Muscle layer of duodenum (tissue), 2 donors: ENCODE measurements around the gene RHOT2.
A peak's percentile ranks its signal among the peaks of the same experiment; 100 is the strongest.

Experiments
- H3K27ac ChIP-seq: one replicate; pipeline ENCODE4 v1.7.0; 2013; ENCODE audit warnings: mild to moderate bottlenecking, low read length
- H3K27me3 ChIP-seq: one replicate; pipeline ENCODE4 v1.7.0; 2013; ENCODE audit warnings: low read depth, mild to moderate bottlenecking, control low read depth, low read length
- H3K36me3 ChIP-seq, 2 donors: one replicate each; pipeline ENCODE4 v1.7.0; 2013; ENCODE audit warnings: low read length in 2 of 2, control low read depth in 1 of 2, mild to moderate bottlenecking in 1 of 2; ENCODE audit not compliant: insufficient read depth in 2 of 2, control insufficient read depth in 1 of 2
- H3K4me1 ChIP-seq, 2 donors: one replicate each; pipeline ENCODE4 v1.7.0; 2013; ENCODE audit warnings: low read length in 2 of 2, mild to moderate bottlenecking in 2 of 2, control low read depth in 1 of 2, moderate library complexity in 1 of 2; ENCODE audit not compliant: insufficient read depth in 2 of 2, control insufficient read depth in 1 of 2
- H3K4me3 ChIP-seq, 2 donors: one replicate each; pipeline ENCODE4 v1.7.0; 2013; ENCODE audit warnings: low read length in 2 of 2, low read depth in 1 of 2, mild to moderate bottlenecking in 1 of 2
- H3K9me3 ChIP-seq, 2 donors: one replicate each; pipeline ENCODE4 v1.7.0; 2013; ENCODE audit warnings: low read length in 2 of 2, control low read depth in 1 of 2, mild to moderate bottlenecking in 1 of 2; ENCODE audit not compliant: control insufficient read depth in 1 of 2
- donor health status: healthy.

Gene RHOT2

GRCh38 chr16:674968-675883, 7.3 kb downstream of the RHOT2 start, which contains the start of gene RHBDL1:
Gene RHBDL1, plus strand, starts transcription at chr16:675671. Its CDS starts 120 bp downstream, at chr16:675791.
- Histone ChIP-seq H3K4me1 (peaks cover 0 to 17% of the 10 kb centered on the region in 2 donors), H3K4me3 (peak within 1 kb of the TSS in 1 of 2 donors; percentile 52), H3K9me3 (no peaks in the 10 kb centered on the region), H3K27ac (no peak within 1 kb of the TSS), H3K27me3 (no peaks in the 10 kb centered on the region), H3K36me3 (peaks cover 4 to 38% of the 10 kb centered on the region in 2 donors)

GRCh38 chr16:675884-676564, 8.1 kb downstream of the RHOT2 start:
- no peaks in the 10 kb centered on the region for H3K27me3 ChIP-seq
- no peaks in the 10 kb centered on the region for H3K9me3 ChIP-seq
- no peak overlapping the region for H3K4me3 ChIP-seq
- H3K4me1 ChIP-seq: peaks cover 0 to 21% of the 10 kb centered on the region in 2 donors
- peaks cover 4 to 30% of the 10 kb centered on the region in 2 donors for H3K36me3 ChIP-seq
- no peak overlapping the region for H3K27ac ChIP-seq

GRCh38 chr16:676565-676902, 8.6 kb downstream of the RHOT2 start:
- no peak overlapping the region for H3K27ac ChIP-seq
- H3K4me1 ChIP-seq: peaks cover 5 to 26% of the 10 kb centered on the region in 2 donors
- H3K27me3 ChIP-seq: no peaks in the 10 kb centered on the region

GRCh38 chr16:676913-677312, 9.0 kb downstream of the RHOT2 start:
- H3K27me3 ChIP-seq: no peaks in the 10 kb centered on the region
- H3K4me3 ChIP-seq: no peak overlapping the region
- H3K4me1 ChIP-seq: peaks cover 7 to 30% of the 10 kb centered on the region in 2 donors
- no peaks in the 10 kb centered on the region for H3K9me3 ChIP-seq
- no peak overlapping the region for H3K27ac ChIP-seq
- peaks cover 4 to 27% of the 10 kb centered on the region in 2 donors for H3K36me3 ChIP-seq

More at GRCh38 chr16:676565-676902, 8.6 kb downstream of the RHOT2 start:
- H3K36me3 ChIP-seq: peaks cover 4 to 27% of the 10 kb centered on the region in 2 donors
- no peak overlapping the region for H3K4me3 ChIP-seq
- no peaks in the 10 kb centered on the region for H3K9me3 ChIP-seq

- no peak overlapping the region for H3K4me3 ChIP-seq
- H3K27ac ChIP-seq: no peak overlapping the region
- no peaks in the 10 kb centered on the region for H3K27me3 ChIP-seq
- H3K36me3 ChIP-seq: peaks cover 5 to 27% of the 10 kb centered on the region in 2 donors
- no peaks in the 10 kb centered on the region for H3K9me3 ChIP-seq
- peaks cover 7 to 37% of the 10 kb centered on the region in 2 donors for H3K4me1 ChIP-seq
Measured at GRCh38 chr16:677316-678190, 9.6 kb downstream of the RHOT2 start.

- Histone ChIP-seq H3K4me1 (peaks cover 7 to 44% of the 10 kb centered on the region in 2 donors), H3K9me3 (no peaks in the 10 kb centered on the region), H3K27me3 (no peaks in the 10 kb centered on the region), H3K36me3 (peaks cover 5 to 24% of the 10 kb centered on the region in 2 donors), H3K27ac (no peak overlapping the region), H3K4me3 (no peak overlapping the region)
Measured at GRCh38 chr16:678209-678857, 10.4 kb downstream of the RHOT2 start.

- Histone ChIP-seq H3K36me3 (peaks cover 5 to 17% of the 10 kb centered on the region in 2 donors), H3K27me3 (no peaks in the 10 kb centered on the region), H3K4me1 (peaks cover 7 to 50% of the 10 kb centered on the region in 2 donors), H3K9me3 (no peaks in the 10 kb centered on the region), H3K4me3 (peak overlapping the region; percentile 42 to 85), H3K27ac (no peak overlapping the region)
Measured at GRCh38 chr16:678858-679813, 11.2 kb downstream of the RHOT2 start.

GRCh38 chr16:679814-680624, 12.1 kb downstream of the RHOT2 start, which contains the start of gene STUB1:
Gene STUB1, plus strand, starts transcription at chr16:680410. Its CDS starts 116 bp downstream, at chr16:680526.
- H3K4me1 ChIP-seq: peaks cover 7 to 47% of the 10 kb centered on the region in 2 donors
- no peaks in the 10 kb centered on the region for H3K27me3 ChIP-seq
- no peak within 1 kb of the TSS for H3K27ac ChIP-seq
- peak within 1 kb of the TSS; percentile 68 to 85 for H3K4me3 ChIP-seq
- no peaks in the 10 kb centered on the region for H3K9me3 ChIP-seq
- H3K36me3 ChIP-seq: peaks cover 5 to 17% of the 10 kb centered on the region in 2 donors

GRCh38 chr16:680625-680945, 12.7 kb downstream of the RHOT2 start:
- Histone ChIP-seq H3K27me3 (no peaks in the 10 kb centered on the region), H3K36me3 (peaks cover 5 to 17% of the 10 kb centered on the region in 2 donors), H3K4me1 (peaks cover 7 to 48% of the 10 kb centered on the region in 2 donors), H3K27ac (no peak overlapping the region), H3K9me3 (no peaks in the 10 kb centered on the region), H3K4me3 (peak overlapping the region; percentile 68 to 85)
